Measurements from ENCODE around the gene IL17RB. TPM values are rescaled to one million over a fixed set of nuclear protein-coding genes. Genes with fewer than 3 reads are reported as not detected.

The IL17RB gene
- total RNA-seq, 5 donors from 2014 or later (not counting 1 experiment from before 2014, with no cell fraction given), result 0.56 to 4.1 (median 1.8) TPM; not detected in 1

DNA sequence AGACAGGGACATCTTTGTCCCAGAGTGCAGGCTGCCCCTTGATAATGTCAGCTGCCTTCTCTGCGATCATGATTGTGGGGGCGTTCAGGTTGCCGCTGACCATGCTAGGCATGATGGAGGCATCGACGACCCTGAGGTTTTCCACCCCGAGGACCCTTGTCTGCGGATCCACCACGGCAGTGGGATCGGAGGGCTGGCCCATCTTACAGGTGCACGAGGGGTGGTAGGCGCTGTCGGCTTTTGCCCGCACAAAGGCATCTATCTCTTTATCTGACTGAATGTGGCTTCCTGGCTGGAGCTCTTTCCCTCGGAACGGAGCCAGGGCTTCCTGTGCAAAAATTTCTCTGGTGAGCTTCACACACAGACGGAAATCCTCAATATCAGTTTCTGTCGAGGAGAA, 28.6 kb upstream of the IL17RB start:
- no peak overlapping the region for H3K4me3 ChIP-seq (ENCODE audit: control insufficient read depth in 1 of 2, extremely low read depth in 1 of 2, low read length in 1 of 2)
- WGBS (ENCODE audit: insufficient coverage), result 65% methylated on average over 17 of the region's 17 CpGs
- peaks cover 0 to 7% of the 10 kb centered on the region in 2 experiments for H3K4me1 ChIP-seq (ENCODE audit: control insufficient read depth in 1 of 2, extremely low read depth in 1 of 2, insufficient read depth in 2 of 2, low read length in 2 of 2)
- H3K27me3 ChIP-seq (replicated peaks in 1 of 2; ENCODE audit: control insufficient read depth in 2 of 2, extremely low read depth in 1 of 2, insufficient read depth in 2 of 2, low read length in 1 of 2), result peaks cover 0 to 45% of the 10 kb centered on the region in 2 experiments
- no peak overlapping the region for H3K27ac Mint-ChIP-seq
- ChIA-PET CTCF (no interaction called here), POLR2A (no interaction called here)
- peaks cover 0 to 10% of the 10 kb centered on the region in 2 donors for H3K27me3 Mint-ChIP-seq
- peaks cover 0 to 3% (median 0%) of the 10 kb centered on the region in 3 donors for H3K4me1 Mint-ChIP-seq
- H3K36me3 ChIP-seq (ENCODE audit: control insufficient read depth in 2 of 2, extremely low read depth in 1 of 2, insufficient read depth in 1 of 2, low read length in 1 of 2), result no peaks in the 10 kb centered on the region
- H3K36me3 Mint-ChIP-seq, result no peaks in the 10 kb centered on the region
- no peak overlapping the region for H3K4me3 Mint-ChIP-seq
- H3K9me3 Mint-ChIP-seq, result no peaks in the 10 kb centered on the region
- ATAC-seq (replicated peaks in 1 of 4), result no peak
- H3K27ac ChIP-seq (ENCODE audit: low read length), result no peak overlapping the region
- no peak for DNase-seq
- no peaks in the 10 kb centered on the region for H3K9me3 ChIP-seq

DNA sequence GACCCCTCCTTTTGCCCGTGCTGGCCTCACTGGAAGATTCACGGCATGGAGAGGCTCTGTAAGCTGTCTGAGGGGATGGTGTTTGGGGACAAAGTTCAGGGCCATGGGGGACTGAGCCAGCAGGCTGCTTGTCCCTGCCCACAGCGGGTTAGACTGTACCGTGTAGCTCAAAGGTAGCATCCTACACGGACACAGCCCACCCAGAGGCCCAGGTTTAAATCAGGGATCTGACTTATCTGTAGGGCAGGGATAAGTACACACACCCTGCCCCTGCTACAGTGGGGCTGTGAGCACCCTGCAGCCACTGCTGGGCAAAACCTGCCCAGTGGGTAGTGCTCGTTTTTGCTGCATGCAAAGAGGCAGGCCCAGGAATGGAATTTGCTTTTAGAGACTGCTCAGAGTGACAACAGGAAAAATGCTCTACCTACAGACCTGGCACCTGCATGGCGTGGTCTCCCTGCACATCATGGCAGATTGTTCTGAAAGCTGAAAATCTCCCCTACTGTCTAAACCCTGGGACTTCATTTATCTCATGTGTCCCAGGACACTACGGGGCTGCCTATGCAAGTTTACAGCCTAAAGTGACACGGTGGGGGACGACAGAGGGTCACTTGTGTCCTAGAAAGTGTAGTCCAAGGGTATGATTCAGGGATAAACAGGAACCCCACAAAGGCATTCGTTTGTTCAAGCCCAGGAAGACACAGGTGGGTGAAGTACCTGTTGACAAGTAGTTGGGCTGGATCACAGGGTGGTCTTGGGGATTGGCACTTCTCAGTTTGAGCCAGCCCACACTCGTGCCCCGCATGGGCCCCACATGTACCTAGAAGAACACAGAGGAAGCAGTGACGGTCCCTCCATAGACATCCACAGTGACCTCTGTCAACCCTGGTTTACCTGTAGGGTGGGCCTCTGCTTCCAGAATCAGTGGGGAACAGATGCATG, 27.9 kb upstream of the IL17RB start:
- H3K36me3 Mint-ChIP-seq, result no peaks in the 10 kb centered on the region

GRCh38 chr3:53819163-53819868, 27.1 kb upstream of the IL17RB start:
- WGBS (ENCODE audit: insufficient coverage), result 84% methylated on average over 12 of the region's 14 CpGs
- Mint-ChIP-seq H3K36me3 (no peaks in the 10 kb centered on the region), H3K4me3 (no peak overlapping the region), H3K9me3 (no peaks in the 10 kb centered on the region), H3K27ac (no peak overlapping the region), H3K4me1 (peaks cover 0 to 3% (median 0%) of the 10 kb centered on the region in 3 donors), H3K27me3 (peaks cover 0 to 10% of the 10 kb centered on the region in 2 donors)
- no peaks in the 10 kb centered on the region for H3K36me3 ChIP-seq (ENCODE audit: control insufficient read depth in 2 of 2, extremely low read depth in 1 of 2, insufficient read depth in 1 of 2, low read length in 1 of 2)
- ATAC-seq (replicated peaks in 1 of 4) (no peak), DNase-seq (no peak)
- no peak overlapping the region for H3K4me3 ChIP-seq (ENCODE audit: control insufficient read depth in 1 of 2, extremely low read depth in 1 of 2, low read length in 1 of 2)
- no peak overlapping the region for H3K27ac ChIP-seq (ENCODE audit: low read length)
- H3K4me1 ChIP-seq (ENCODE audit: control insufficient read depth in 1 of 2, extremely low read depth in 1 of 2, insufficient read depth in 2 of 2, low read length in 2 of 2), result peaks cover 0 to 7% of the 10 kb centered on the region in 2 experiments
- no peaks in the 10 kb centered on the region for H3K9me3 ChIP-seq
- ChIA-PET POLR2A (no interaction called here), CTCF (no interaction called here)
- H3K27me3 ChIP-seq (replicated peaks in 1 of 2; ENCODE audit: control insufficient read depth in 2 of 2, extremely low read depth in 1 of 2, insufficient read depth in 2 of 2, low read length in 1 of 2), result peaks cover 0 to 47% of the 10 kb centered on the region in 2 experiments

More for the DNA sequence above, 27.9 kb upstream of the IL17RB start:
- H3K4me1 ChIP-seq (ENCODE audit: control insufficient read depth in 1 of 2, extremely low read depth in 1 of 2, insufficient read depth in 2 of 2, low read length in 2 of 2), result peaks cover 0 to 7% of the 10 kb centered on the region in 2 experiments
- Mint-ChIP-seq H3K4me1 (peaks cover 0 to 3% (median 0%) of the 10 kb centered on the region in 3 donors), H3K4me3 (no peak overlapping the region), H3K27me3 (peaks cover 0 to 10% of the 10 kb centered on the region in 2 donors), H3K27ac (no peak overlapping the region), H3K9me3 (no peaks in the 10 kb centered on the region)
- no peaks in the 10 kb centered on the region for H3K36me3 ChIP-seq (ENCODE audit: control insufficient read depth in 2 of 2, extremely low read depth in 1 of 2, insufficient read depth in 1 of 2, low read length in 1 of 2)
- H3K27ac ChIP-seq (ENCODE audit: low read length), result no peak overlapping the region
- ChIA-PET CTCF (no interaction called here), POLR2A (no interaction called here)
- WGBS (ENCODE audit: insufficient coverage), result 72% methylated on average over 13 of the region's 14 CpGs
- H3K27me3 ChIP-seq (replicated peaks in 1 of 2; ENCODE audit: control insufficient read depth in 2 of 2, extremely low read depth in 1 of 2, insufficient read depth in 2 of 2, low read length in 1 of 2), result peaks cover 0 to 47% of the 10 kb centered on the region in 2 experiments
- H3K9me3 ChIP-seq, result no peaks in the 10 kb centered on the region
- DNase-seq, result no peak
- H3K4me3 ChIP-seq (ENCODE audit: control insufficient read depth in 1 of 2, extremely low read depth in 1 of 2, low read length in 1 of 2), result no peak overlapping the region
- no peak for ATAC-seq (replicated peaks in 1 of 4)

DNA sequence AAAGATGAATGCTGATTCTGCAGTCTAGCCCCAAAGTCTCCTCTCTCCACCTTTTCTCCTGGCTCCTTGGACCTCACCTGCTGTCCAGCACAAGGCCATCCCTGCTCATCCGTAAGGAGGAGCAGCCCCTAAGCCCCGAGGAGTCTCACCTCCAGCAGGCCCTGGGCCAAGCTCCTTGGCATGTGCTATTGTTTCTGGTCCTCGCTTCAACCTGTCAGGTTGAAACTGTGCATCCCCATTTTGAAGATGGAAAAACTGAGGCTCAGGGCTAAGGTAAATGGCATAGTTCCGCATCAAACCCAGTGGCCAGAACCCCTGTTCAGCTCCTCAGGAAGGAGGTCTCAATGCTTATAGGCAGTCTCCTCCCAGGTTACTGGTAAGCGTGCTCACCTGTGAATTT, 26.3 kb upstream of the IL17RB start:
- H3K4me1 Mint-ChIP-seq, result peaks cover 0 to 3% (median 0%) of the 10 kb centered on the region in 3 donors
- H3K9me3 Mint-ChIP-seq, result no peaks in the 10 kb centered on the region
- no peak overlapping the region for H3K4me3 Mint-ChIP-seq
- H3K36me3 Mint-ChIP-seq, result no peaks in the 10 kb centered on the region
- H3K27ac Mint-ChIP-seq, result no peak overlapping the region
- peaks cover 0 to 10% of the 10 kb centered on the region in 2 donors for H3K27me3 Mint-ChIP-seq
- POLR2A ChIA-PET, result no interaction called here
- no peak for ATAC-seq (replicated peaks in 1 of 4)
- CTCF ChIA-PET, result no interaction called here
- peaks cover 0 to 51% of the 10 kb centered on the region in 2 experiments for H3K27me3 ChIP-seq (replicated peaks in 1 of 2; ENCODE audit: control insufficient read depth in 2 of 2, extremely low read depth in 1 of 2, insufficient read depth in 2 of 2, low read length in 1 of 2)
- no peaks in the 10 kb centered on the region for H3K36me3 ChIP-seq (ENCODE audit: control insufficient read depth in 2 of 2, extremely low read depth in 1 of 2, insufficient read depth in 1 of 2, low read length in 1 of 2)
- peaks cover 0 to 7% of the 10 kb centered on the region in 2 experiments for H3K4me1 ChIP-seq (ENCODE audit: control insufficient read depth in 1 of 2, extremely low read depth in 1 of 2, insufficient read depth in 2 of 2, low read length in 2 of 2)
- no peak overlapping the region for H3K4me3 ChIP-seq (ENCODE audit: control insufficient read depth in 1 of 2, extremely low read depth in 1 of 2, low read length in 1 of 2)
- WGBS (ENCODE audit: insufficient coverage), result 76% methylated on average over 4 of the region's 5 CpGs
- H3K9me3 ChIP-seq, result no peaks in the 10 kb centered on the region
- no peak overlapping the region for H3K27ac ChIP-seq (ENCODE audit: low read length)
- DNase-seq, result no peak

DNA sequence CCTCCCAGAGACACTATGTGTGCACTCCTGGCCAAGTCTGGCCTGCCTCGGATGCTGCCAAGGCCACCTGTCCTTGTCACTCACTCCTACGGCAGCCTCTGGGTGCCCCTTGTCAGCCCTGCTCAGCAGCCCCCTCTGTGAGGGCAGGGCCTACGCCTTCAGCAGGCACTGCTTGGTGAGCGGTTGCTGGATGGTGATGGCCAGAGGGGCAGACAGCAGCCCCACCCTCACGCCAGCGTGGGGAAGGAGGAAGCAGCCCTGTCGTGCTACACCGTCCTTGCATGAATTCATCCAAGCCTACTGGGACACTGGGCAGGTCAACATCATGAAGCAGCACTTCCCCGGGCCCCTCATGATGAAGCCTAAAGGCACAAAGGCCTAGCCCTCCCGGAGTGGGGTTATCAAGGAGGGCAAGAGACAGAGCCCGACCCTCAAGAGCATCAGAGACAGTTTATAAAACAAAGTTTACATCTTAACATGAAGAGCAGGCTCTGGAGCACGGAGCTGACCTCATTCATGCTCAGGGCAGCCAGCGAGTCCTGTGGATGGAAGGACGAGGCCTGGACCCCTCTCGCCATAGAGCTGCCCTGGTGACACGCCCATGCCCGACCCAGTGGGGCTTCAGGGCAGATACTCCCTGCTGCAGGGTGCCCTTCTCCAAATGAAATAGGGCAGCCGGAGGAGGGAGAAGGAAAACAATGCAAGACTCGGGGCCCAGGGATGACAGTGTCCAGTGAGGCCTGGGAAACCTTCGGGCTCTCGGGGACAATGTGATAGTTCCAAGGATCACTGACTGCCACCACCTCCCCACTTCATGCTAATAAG, 25.4 kb upstream of the IL17RB start:
- Mint-ChIP-seq H3K27ac (no peak overlapping the region), H3K27me3 (peaks cover 0 to 10% of the 10 kb centered on the region in 2 donors), H3K36me3 (no peaks in the 10 kb centered on the region), H3K4me3 (no peak overlapping the region), H3K4me1 (peaks cover 0 to 3% (median 0%) of the 10 kb centered on the region in 3 donors), H3K9me3 (no peaks in the 10 kb centered on the region)
- Histone ChIP-seq H3K4me1 (ENCODE audit: control insufficient read depth in 1 of 2, extremely low read depth in 1 of 2, insufficient read depth in 2 of 2, low read length in 2 of 2) (peaks cover 0 to 7% of the 10 kb centered on the region in 2 experiments), H3K36me3 (ENCODE audit: control insufficient read depth in 2 of 2, extremely low read depth in 1 of 2, insufficient read depth in 1 of 2, low read length in 1 of 2) (no peaks in the 10 kb centered on the region), H3K9me3 (no peaks in the 10 kb centered on the region), H3K27ac (ENCODE audit: low read length) (no peak overlapping the region), H3K27me3 (replicated peaks in 1 of 2; ENCODE audit: control insufficient read depth in 2 of 2, extremely low read depth in 1 of 2, insufficient read depth in 2 of 2, low read length in 1 of 2) (peaks cover 0 to 51% of the 10 kb centered on the region in 2 experiments), H3K4me3 (ENCODE audit: control insufficient read depth in 1 of 2, extremely low read depth in 1 of 2, low read length in 1 of 2) (no peak overlapping the region)
- ChIA-PET CTCF (no interaction called here), POLR2A (no interaction called here)
- ATAC-seq (replicated peaks in 1 of 4) (no peak), DNase-seq (no peak)
- 73% methylated on average over 17 of the region's 21 CpGs for WGBS (ENCODE audit: insufficient coverage)

GRCh38 chr3:53821631-53822121, 24.7 kb upstream of the IL17RB start:
- DNase-seq (no peak), ATAC-seq (replicated peaks in 1 of 4) (no peak)
- no peak overlapping the region for H3K4me3 ChIP-seq (ENCODE audit: control insufficient read depth in 1 of 2, extremely low read depth in 1 of 2, low read length in 1 of 2)
- ChIA-PET CTCF (no interaction called here), POLR2A (no interaction called here)
- H3K9me3 ChIP-seq, result no peaks in the 10 kb centered on the region
- peaks cover 0 to 50% of the 10 kb centered on the region in 2 experiments for H3K27me3 ChIP-seq (replicated peaks in 1 of 2; ENCODE audit: control insufficient read depth in 2 of 2, extremely low read depth in 1 of 2, insufficient read depth in 2 of 2, low read length in 1 of 2)
- H3K27me3 Mint-ChIP-seq, result peaks cover 0 to 10% of the 10 kb centered on the region in 2 donors
- 80% methylated on average over 2 of the region's 5 CpGs for WGBS (ENCODE audit: insufficient coverage)
- peaks cover 0 to 7% of the 10 kb centered on the region in 2 experiments for H3K4me1 ChIP-seq (ENCODE audit: control insufficient read depth in 1 of 2, extremely low read depth in 1 of 2, insufficient read depth in 2 of 2, low read length in 2 of 2)
- H3K9me3 Mint-ChIP-seq, result no peaks in the 10 kb centered on the region
- H3K4me1 Mint-ChIP-seq, result peaks cover 0 to 3% (median 0%) of the 10 kb centered on the region in 3 donors
- no peaks in the 10 kb centered on the region for H3K36me3 Mint-ChIP-seq
- H3K36me3 ChIP-seq (ENCODE audit: control insufficient read depth in 2 of 2, extremely low read depth in 1 of 2, insufficient read depth in 1 of 2, low read length in 1 of 2), result no peaks in the 10 kb centered on the region
- no peak overlapping the region for H3K27ac Mint-ChIP-seq
- H3K27ac ChIP-seq (ENCODE audit: low read length), result no peak overlapping the region
- H3K4me3 Mint-ChIP-seq, result no peak overlapping the region

Measured in T-cell (primary cell).